HEK293T (cell line): Measurements from ENCODE around the gene PRICKLE3.
A peak's percentile ranks its signal among the peaks of the same experiment; 100 is the strongest.

ENCODE experiments used
- CTCF ChIA-PET: fragments of 350-600 bp; formaldehyde crosslinking; extraction: SDS; loops from one replicate; lab custom pipeline; 2021; ENCODE audit warnings: antibody characterized with exemption, inconsistent platforms; lab: Yijun Ruan, JAX
- POLR2A ChIA-PET: fragments of 350-600 bp; formaldehyde crosslinking; extraction: SDS; loops from one replicate; lab custom pipeline; 2020; ENCODE audit warnings: antibody characterized with exemption, inconsistent platforms; lab: Yijun Ruan, JAX
- DNase-seq: peaks from one replicate; pipeline ENCODE4 v3.0.0; 2012; ENCODE audit warnings: mixed read lengths; ENCODE audit errors: extremely low spot score
- ARNT ChIP-seq: fragments of 450-650 bp; IDR thresholded peaks from 2 replicates; pipeline ENCODE4 v1.6.1; 2017; ENCODE audit warnings: mild to moderate bottlenecking
- BHLHE40 ChIP-seq: fragments of 450-650 bp; IDR thresholded peaks from 2 replicates; pipeline ENCODE4 v1.6.1; 2016; ENCODE audit warnings: mild to moderate bottlenecking, moderate library complexity, borderline replicate concordance
- CTBP1 ChIP-seq: fragments of 450-650 bp; IDR thresholded peaks from 2 replicates; pipeline ENCODE4 v1.6.1; 2016; ENCODE audit warnings: borderline replicate concordance
- ELF4 ChIP-seq: fragments of 450-650 bp; IDR thresholded peaks from 2 replicates; pipeline ENCODE4 v1.6.1; 2017; ENCODE audit warnings: antibody characterized with exemption
- FOXA1 ChIP-seq: fragments of 450-650 bp; IDR thresholded peaks from 2 replicates; pipeline ENCODE4 v1.6.1; 2016; ENCODE audit warnings: mild to moderate bottlenecking
- FOXK2 ChIP-seq: fragments of 450-650 bp; IDR thresholded peaks from 2 replicates; pipeline ENCODE4 v1.6.1; 2016; ENCODE audit warnings: mild to moderate bottlenecking
- FOXM1 ChIP-seq: fragments of 450-650 bp; IDR thresholded peaks from 2 replicates; pipeline ENCODE4 v1.6.1; 2017; ENCODE audit warnings: mild to moderate bottlenecking, borderline replicate concordance
- L3MBTL2 ChIP-seq: fragments of 450-650 bp; conservative IDR thresholded peaks from 2 replicates; pipeline ENCODE4 v1.6.1; 2016; ENCODE audit warnings: mild to moderate bottlenecking
- LEF1 ChIP-seq: fragments of 450-650 bp; IDR thresholded peaks from 2 replicates; pipeline ENCODE4 v1.6.1; 2017; ENCODE audit warnings: mild to moderate bottlenecking, borderline replicate concordance
- NFRKB ChIP-seq: fragments of 450-650 bp; IDR thresholded peaks from 2 replicates; pipeline ENCODE4 v1.6.1; 2016; ENCODE audit warnings: mild to moderate bottlenecking, moderate library complexity
- SP1 ChIP-seq: fragments of 450-650 bp; IDR thresholded peaks from 2 replicates; pipeline ENCODE4 v1.6.1; 2017
- SUZ12 ChIP-seq: fragments of 450-650 bp; IDR thresholded peaks from 2 replicates; pipeline ENCODE4 v1.6.1; 2016; ENCODE audit warnings: mild to moderate bottlenecking
- TARDBP ChIP-seq: fragments of 450-650 bp; IDR thresholded peaks from 2 replicates; pipeline ENCODE4 v1.6.1; 2016
- ZNF384 ChIP-seq: fragments of 450-650 bp; IDR thresholded peaks from 2 replicates; pipeline ENCODE4 v1.6.1; 2016
- TF ChIP-seq, protein P1 (sequence below): fragments of 450-650 bp; IDR thresholded peaks from 2 replicates; pipeline ENCODE4 v1.6.1; 2016

PRICKLE3 gene

DNA sequence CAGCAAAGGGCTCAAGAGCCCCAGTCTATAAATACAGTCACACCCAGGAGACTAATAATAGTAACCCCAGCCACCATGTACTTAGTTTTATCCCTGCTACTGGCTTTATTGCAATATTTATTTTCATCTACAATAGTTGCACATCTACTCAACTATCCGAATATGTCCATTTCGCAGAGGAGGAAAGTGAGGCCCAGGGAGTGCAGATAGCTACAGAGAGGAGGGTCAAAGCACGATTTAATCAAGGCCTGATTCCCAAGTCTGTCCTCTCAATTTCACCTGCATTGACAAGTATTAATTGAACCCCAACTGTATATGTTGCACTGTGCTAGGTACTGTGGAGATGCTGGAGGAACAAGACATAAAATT, 18.4 kb downstream of the PRICKLE3 start:
- CTCF ChIA-PET, result interaction anchor here (0.9 kb wide), 1 partner anchor 25 kb away, joined by 7 read pairs; no protein-coding TSS in a partner anchor
- TF ChIP-seq, protein P1, sequence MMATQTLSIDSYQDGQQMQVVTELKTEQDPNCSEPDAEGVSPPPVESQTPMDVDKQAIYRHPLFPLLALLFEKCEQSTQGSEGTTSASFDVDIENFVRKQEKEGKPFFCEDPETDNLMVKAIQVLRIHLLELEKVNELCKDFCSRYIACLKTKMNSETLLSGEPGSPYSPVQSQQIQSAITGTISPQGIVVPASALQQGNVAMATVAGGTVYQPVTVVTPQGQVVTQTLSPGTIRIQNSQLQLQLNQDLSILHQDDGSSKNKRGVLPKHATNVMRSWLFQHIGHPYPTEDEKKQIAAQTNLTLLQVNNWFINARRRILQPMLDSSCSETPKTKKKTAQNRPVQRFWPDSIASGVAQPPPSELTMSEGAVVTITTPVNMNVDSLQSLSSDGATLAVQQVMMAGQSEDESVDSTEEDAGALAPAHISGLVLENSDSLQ, result no peak
- TF ChIP-seq SUZ12 (no peak), L3MBTL2 (no peak), SP1 (no peak), FOXM1 (no peak), ELF4 (no peak), FOXK2 (no peak), ARNT (no peak), TARDBP (no peak), CTBP1 (no peak), LEF1 (no peak), FOXA1 (no peak), BHLHE40 (no peak), ZNF384 (no peak)
- POLR2A ChIA-PET, result interaction anchor here (1.6 to 2.8 kb wide), 3 partner anchors 9 to 17 kb away, joined by 4 to 18 read pairs (median 11); no protein-coding TSS in a partner anchor
- DNase-seq, result no peak

DNA sequence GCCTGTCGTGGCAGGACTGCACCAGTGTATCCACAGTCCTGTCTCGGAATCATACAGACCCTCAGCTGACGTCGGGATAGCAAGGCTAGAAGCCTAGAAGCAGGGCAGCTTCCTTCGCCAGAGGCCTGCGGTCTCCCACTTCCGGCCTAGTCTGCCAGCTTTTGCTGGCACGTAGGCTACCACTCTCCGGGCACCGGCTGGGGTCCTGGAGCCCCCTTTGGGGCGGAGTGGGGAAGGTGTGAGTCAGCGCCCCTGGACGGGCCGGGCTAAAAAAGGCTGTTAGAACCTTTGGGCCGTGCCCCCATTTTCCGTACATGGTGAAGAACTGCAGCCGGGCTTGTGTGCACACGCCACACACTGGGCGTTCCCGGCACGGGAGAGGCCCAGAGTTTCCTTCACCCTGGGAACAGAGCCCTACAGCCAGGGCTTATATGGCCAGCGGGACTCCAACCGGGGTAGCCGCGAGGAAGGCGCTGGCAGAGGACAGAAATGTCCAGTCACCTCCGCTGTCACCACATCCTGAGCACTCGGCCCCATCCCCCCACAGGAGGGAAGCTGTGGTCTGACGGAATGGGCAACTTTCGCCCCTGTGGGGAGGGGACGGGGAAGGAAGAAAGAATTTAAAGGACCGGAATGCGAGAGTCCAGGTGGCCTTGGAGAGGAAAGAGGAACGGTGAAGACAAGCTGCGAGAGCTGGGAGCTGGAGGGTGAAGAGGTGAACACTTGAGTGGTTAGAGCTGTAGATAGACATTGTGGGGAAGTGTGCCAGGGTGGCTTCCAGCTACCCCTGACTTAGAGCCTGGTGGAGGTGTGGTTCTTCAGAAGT, 19.0 kb downstream of the PRICKLE3 start:
- CTCF ChIA-PET, result interaction anchor here (0.9 to 1.2 kb wide), 3 partner anchors 11 to 26 kb away, joined by 3 to 7 read pairs (median 3); no protein-coding TSS in a partner anchor
- TF ChIP-seq L3MBTL2, result 0 out of 2 replicates have a peak, but pooled peaks have one; percentile 4
- TF ChIP-seq, protein P1, result no peak
- TF ChIP-seq SP1, result no peak
- no peak for TF ChIP-seq LEF1
- TF ChIP-seq ZNF384, result no peak
- POLR2A ChIA-PET, result interaction anchor here (0.9 to 2.8 kb wide), 4 partner anchors 8 to 33 kb away, joined by 3 to 18 read pairs (median 8); partner anchors contain the start of gene SYP

DNA sequence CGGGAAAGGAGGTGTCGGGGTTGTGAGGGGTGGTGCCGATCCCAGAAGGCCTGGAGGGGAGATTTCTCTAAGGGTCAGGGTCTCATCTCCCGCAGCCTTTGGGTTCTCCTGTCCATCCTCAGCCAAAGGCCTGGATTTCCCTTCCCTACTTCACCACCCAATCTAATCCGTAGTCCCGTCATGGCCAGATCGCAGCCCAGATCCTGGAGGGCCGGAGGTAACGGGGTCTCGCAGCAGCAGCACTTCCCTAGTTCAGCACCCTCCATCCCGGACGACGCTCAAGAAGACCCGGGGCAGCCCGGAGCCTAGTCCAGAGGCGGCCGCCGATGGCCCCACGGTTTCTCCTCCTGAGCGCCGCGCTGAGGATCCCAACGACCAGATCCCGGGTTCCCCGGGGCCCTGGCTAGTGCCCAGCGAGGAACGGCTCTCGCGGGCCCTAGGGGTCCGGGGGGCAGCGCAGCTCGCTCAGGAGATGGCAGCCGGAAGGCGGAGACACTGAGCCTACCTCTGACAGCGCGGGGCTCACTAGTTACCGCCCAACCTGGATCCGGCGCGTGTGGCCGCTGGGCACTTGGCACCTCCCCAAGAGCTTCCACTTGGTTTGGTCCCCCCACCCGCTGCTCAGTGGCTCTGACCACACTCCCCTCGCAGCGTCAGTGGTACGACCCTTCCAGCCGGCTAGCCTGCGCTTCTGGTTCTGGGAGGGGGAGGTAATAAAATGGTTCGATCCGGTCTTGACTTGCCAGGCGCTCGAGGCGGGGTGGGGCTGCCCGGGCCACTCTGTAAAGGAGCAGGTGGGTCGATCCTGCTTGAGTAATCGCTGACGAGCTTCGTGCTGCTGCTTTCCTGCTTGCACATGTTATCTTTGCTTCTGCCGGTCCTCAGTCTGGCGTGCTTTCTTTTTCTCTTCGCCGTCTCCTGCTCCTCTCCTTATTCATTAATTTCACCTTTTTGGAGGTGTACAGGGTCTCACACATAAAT, 20.0 kb downstream of the PRICKLE3 start:
- TF ChIP-seq FOXK2, result no peak
- TF ChIP-seq L3MBTL2, result peak; percentile 82
- ChIA-PET POLR2A (interaction anchor here (0.6 to 2.8 kb wide), 6 partner anchors 7 to 34 kb away, joined by 3 to 18 read pairs (median 4); partner anchors contain the start of gene SYP), CTCF (interaction anchor here (0.9 to 1.2 kb wide), 2 partner anchors 11 to 27 kb away, joined by 3 read pairs; no protein-coding TSS in a partner anchor)
- DNase-seq, result peak; percentile 39

More for the DNA sequence above, 19.0 kb downstream of the PRICKLE3 start:
- no peak for DNase-seq

DNA sequence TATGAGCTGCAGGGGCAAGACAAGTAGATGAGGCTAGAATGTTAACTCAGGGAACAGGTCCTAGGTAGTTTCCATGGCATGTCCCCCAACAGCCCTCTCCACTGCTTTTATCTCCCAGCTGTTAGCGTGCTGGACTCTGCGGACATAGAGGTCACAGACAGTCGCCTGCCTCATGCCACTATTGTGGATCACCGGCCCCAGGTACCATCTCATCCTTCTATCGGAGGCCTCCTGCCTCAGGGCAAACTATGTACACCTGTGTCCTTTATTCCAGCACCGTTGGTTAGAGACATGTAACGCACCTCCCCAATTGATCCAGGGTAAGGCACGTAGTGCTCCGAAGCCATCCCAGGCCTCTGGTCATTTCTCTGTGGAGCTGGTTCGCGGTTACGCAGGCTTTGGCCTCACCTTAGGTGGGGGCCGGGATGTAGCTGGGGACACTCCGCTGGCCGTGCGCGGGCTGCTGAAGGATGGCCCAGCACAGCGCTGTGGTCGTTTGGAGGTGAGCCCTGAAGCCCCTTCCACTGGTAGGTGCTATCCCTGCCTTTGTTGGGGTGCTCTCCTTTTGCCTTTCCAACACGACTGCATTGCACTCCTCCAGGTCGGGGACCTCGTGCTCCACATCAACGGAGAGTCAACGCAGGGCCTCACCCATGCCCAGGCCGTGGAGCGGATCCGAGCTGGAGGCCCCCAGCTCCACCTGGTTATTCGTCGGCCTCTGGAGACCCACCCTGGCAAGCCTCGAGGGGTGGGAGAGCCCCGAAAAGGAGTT, 21.4 kb downstream of the PRICKLE3 start:
- POLR2A ChIA-PET, result interaction anchor here (0.6 to 1.3 kb wide), 3 partner anchors 9 to 22 kb away, joined by 3 to 4 read pairs (median 3); no protein-coding TSS in a partner anchor
- TF ChIP-seq ELF4, result no peak
- TF ChIP-seq TARDBP, result no peak
- no peak for TF ChIP-seq LEF1
- TF ChIP-seq NFRKB, result no peak
- TF ChIP-seq SUZ12, result no peak
- CTCF ChIA-PET, result interaction anchor here (1.6 kb wide), 1 partner anchor 26 kb away, joined by 3 read pairs; no protein-coding TSS in a partner anchor
- no peak for DNase-seq

DNA sequence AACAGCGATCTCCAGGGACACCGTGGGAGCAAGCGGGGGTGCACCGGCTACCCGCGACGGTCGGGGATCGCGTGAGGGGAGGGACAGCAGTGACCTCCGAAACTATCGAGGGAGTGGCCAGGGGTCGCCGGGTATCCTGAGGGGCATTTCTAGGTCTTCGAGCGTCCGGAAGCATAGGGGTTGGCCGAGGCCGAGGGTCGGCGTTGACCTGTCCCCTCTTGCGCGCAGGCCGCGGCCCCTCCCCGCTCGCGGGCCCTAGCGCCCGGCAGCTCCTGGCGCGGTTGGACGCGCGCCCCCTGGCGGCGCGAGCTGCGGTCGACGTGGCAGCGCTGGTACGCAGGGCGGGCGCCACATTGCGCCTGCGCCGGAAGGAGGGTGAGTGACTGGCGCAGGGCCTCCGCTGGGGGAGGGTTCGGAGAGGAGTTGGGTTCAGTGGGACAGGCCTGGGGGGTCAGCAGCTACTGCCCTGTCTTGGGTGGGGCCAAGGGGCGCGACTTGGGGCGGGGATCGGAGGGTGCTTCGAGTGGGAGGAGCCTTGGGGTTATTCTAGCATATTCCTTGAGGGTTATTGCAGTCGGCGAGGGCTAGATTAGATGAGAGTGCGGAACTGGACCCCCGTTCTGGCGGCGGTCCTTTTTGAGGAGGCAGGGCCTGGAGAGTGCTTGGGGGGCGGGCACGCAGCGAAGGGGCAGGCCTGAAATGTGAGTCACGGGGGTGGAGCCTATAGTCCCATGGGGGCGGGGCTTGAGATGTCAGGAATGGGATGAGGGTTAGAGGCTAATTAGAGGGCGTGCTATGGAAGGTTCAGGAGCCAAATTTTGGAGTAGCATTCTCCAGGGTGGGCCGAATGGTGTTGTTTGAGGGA, 22.4 kb downstream of the PRICKLE3 start:
- TF ChIP-seq NFRKB (no peak), FOXM1 (no peak)
- TF ChIP-seq, protein P1, result peak; percentile 92
- ChIA-PET CTCF (interaction anchor here (0.6 to 1.6 kb wide), 2 partner anchors 9 to 27 kb away, joined by 3 read pairs; no protein-coding TSS in a partner anchor), POLR2A (interaction anchor here (0.6 to 1.3 kb wide), 5 partner anchors 8 to 27 kb away, joined by 3 to 4 read pairs (median 3); no protein-coding TSS in a partner anchor)
- DNase-seq, result peak; percentile 78
